ENCODE results near the gene PTPRC.

PTPRC gene

GRCh38 chr1:198751741-198752140, 112.9 kb downstream of the PTPRC start:
- Histone ChIP-seq H3K23ac (ENCODE audit: low read length) (no peak overlapping the region), H3K18ac (ENCODE audit: low read length) (no peak overlapping the region), H3K9ac (ENCODE audit: low read length) (no peak overlapping the region), H2BK5ac (ENCODE audit: low read length) (no peak overlapping the region), H3K4ac (ENCODE audit: low read depth, low read length) (no peak overlapping the region), H2AK5ac (ENCODE audit: low read length) (no peak overlapping the region), H3K4me2 (ENCODE audit: low read length) (no peak overlapping the region), H3K56ac (ENCODE audit: low read length) (no peak overlapping the region), H3K79me1 (ENCODE audit: low read length) (no peaks in the 10 kb centered on the region), H4K5ac (ENCODE audit: low read length) (no peak overlapping the region), H3K36me3 (ENCODE audit: control insufficient read depth, insufficient read depth, low read length) (no peaks in the 10 kb centered on the region), H3K27ac (ENCODE audit: low read depth, low read length) (no peak overlapping the region), H3K4me1 (ENCODE audit: control insufficient read depth, low read depth, low read length) (no peaks in the 10 kb centered on the region), H3K4me3 (ENCODE audit: low read length) (no peak overlapping the region), H2BK15ac (replicated peaks; ENCODE audit: low read depth) (no peak overlapping the region), H2BK120ac (ENCODE audit: low read depth, low read length) (no peak overlapping the region), H3K79me2 (ENCODE audit: control insufficient read depth, insufficient read depth, low read length) (no peaks in the 10 kb centered on the region), H4K8ac (ENCODE audit: low read depth, low read length) (no peak overlapping the region), H3K27me3 (ENCODE audit: insufficient read depth, low read length, poor library complexity) (no peaks in the 10 kb centered on the region)
- no CpG with 5 or more reads among the region's 3 CpGs for WGBS (ENCODE audit: extremely low coverage, insufficient coverage, low lambda C conversion rate)
- no peak for DNase-seq

GRCh38 chr1:198754670-198755069, 115.8 kb downstream of the PTPRC start:
- H3K79me2 ChIP-seq (ENCODE audit: control insufficient read depth, insufficient read depth, low read length): no peaks in the 10 kb centered on the region
- H2AK5ac ChIP-seq (ENCODE audit: low read length): no peak overlapping the region
- no peak overlapping the region for H4K8ac ChIP-seq (ENCODE audit: low read depth, low read length)
- no peak overlapping the region for H2BK5ac ChIP-seq (ENCODE audit: low read length)
- H3K4me2 ChIP-seq (ENCODE audit: low read length): no peak overlapping the region
- no peak overlapping the region for H3K23ac ChIP-seq (ENCODE audit: low read length)
- no peaks in the 10 kb centered on the region for H3K36me3 ChIP-seq (ENCODE audit: control insufficient read depth, insufficient read depth, low read length)
- no peak overlapping the region for H2BK120ac ChIP-seq (ENCODE audit: low read depth, low read length)
- H3K27me3 ChIP-seq (ENCODE audit: insufficient read depth, low read length, poor library complexity): no peaks in the 10 kb centered on the region
- H4K5ac ChIP-seq (ENCODE audit: low read length): no peak overlapping the region
- no peak overlapping the region for H2BK15ac ChIP-seq (replicated peaks; ENCODE audit: low read depth)
- H3K18ac ChIP-seq (ENCODE audit: low read length): no peak overlapping the region
- H3K9ac ChIP-seq (ENCODE audit: low read length): no peak overlapping the region
- peak; percentile 8 for DNase-seq
- H3K56ac ChIP-seq (ENCODE audit: low read length): no peak overlapping the region
- no peaks in the 10 kb centered on the region for H3K79me1 ChIP-seq (ENCODE audit: low read length)
- no peak overlapping the region for H3K4me3 ChIP-seq (ENCODE audit: low read length)
- no peak overlapping the region for H3K4ac ChIP-seq (ENCODE audit: low read depth, low read length)
- no peaks in the 10 kb centered on the region for H3K4me1 ChIP-seq (ENCODE audit: control insufficient read depth, low read depth, low read length)
- no CpG with 5 or more reads among the region's 1 CpG for WGBS (ENCODE audit: extremely low coverage, insufficient coverage, low lambda C conversion rate)
- H3K27ac ChIP-seq (ENCODE audit: low read depth, low read length): no peak overlapping the region

GRCh38 chr1:198755715-198756114, 116.9 kb downstream of the PTPRC start:
- no peak overlapping the region for H3K27ac ChIP-seq (ENCODE audit: low read depth, low read length)
- no CpG with 5 or more reads among the region's 2 CpGs for WGBS (ENCODE audit: extremely low coverage, insufficient coverage, low lambda C conversion rate)
- H3K4me3 ChIP-seq (ENCODE audit: low read length): no peak overlapping the region
- no peak overlapping the region for H2BK120ac ChIP-seq (ENCODE audit: low read depth, low read length)
- no peak for DNase-seq
- H3K18ac ChIP-seq (ENCODE audit: low read length): no peak overlapping the region
- no peaks in the 10 kb centered on the region for H3K79me2 ChIP-seq (ENCODE audit: control insufficient read depth, insufficient read depth, low read length)
- H2BK5ac ChIP-seq (ENCODE audit: low read length): no peak overlapping the region
- no peak overlapping the region for H2AK5ac ChIP-seq (ENCODE audit: low read length)
- H3K79me1 ChIP-seq (ENCODE audit: low read length): no peaks in the 10 kb centered on the region
- no peak overlapping the region for H3K56ac ChIP-seq (ENCODE audit: low read length)
- H3K4ac ChIP-seq (ENCODE audit: low read depth, low read length): no peak overlapping the region
- no peak overlapping the region for H4K5ac ChIP-seq (ENCODE audit: low read length)
- no peak overlapping the region for H2BK15ac ChIP-seq (replicated peaks; ENCODE audit: low read depth)
- no peak overlapping the region for H3K4me2 ChIP-seq (ENCODE audit: low read length)
- no peaks in the 10 kb centered on the region for H3K27me3 ChIP-seq (ENCODE audit: insufficient read depth, low read length, poor library complexity)
- H3K9ac ChIP-seq (ENCODE audit: low read length): no peak overlapping the region
- H3K36me3 ChIP-seq (ENCODE audit: control insufficient read depth, insufficient read depth, low read length): no peaks in the 10 kb centered on the region
- no peaks in the 10 kb centered on the region for H3K4me1 ChIP-seq (ENCODE audit: control insufficient read depth, low read depth, low read length)
- H4K8ac ChIP-seq (ENCODE audit: low read depth, low read length): no peak overlapping the region
- H3K23ac ChIP-seq (ENCODE audit: low read length): no peak overlapping the region

GRCh38 chr1:198756470-198756869, 117.6 kb downstream of the PTPRC start:
- no peak overlapping the region for H3K9ac ChIP-seq (ENCODE audit: low read length)
- H2BK120ac ChIP-seq (ENCODE audit: low read depth, low read length): no peak overlapping the region
- no peaks in the 10 kb centered on the region for H3K36me3 ChIP-seq (ENCODE audit: control insufficient read depth, insufficient read depth, low read length)
- no peak overlapping the region for H2BK15ac ChIP-seq (replicated peaks; ENCODE audit: low read depth)
- H2BK5ac ChIP-seq (ENCODE audit: low read length): no peak overlapping the region
- no peaks in the 10 kb centered on the region for H3K79me2 ChIP-seq (ENCODE audit: control insufficient read depth, insufficient read depth, low read length)
- no peaks in the 10 kb centered on the region for H3K27me3 ChIP-seq (ENCODE audit: insufficient read depth, low read length, poor library complexity)
- no peak overlapping the region for H3K4ac ChIP-seq (ENCODE audit: low read depth, low read length)
- no peak overlapping the region for H4K5ac ChIP-seq (ENCODE audit: low read length)
- no peak overlapping the region for H3K27ac ChIP-seq (ENCODE audit: low read depth, low read length)
- DNase-seq: no peak
- H3K56ac ChIP-seq (ENCODE audit: low read length): no peak overlapping the region
- H3K79me1 ChIP-seq (ENCODE audit: low read length): no peaks in the 10 kb centered on the region
- H3K4me3 ChIP-seq (ENCODE audit: low read length): no peak overlapping the region
- no peaks in the 10 kb centered on the region for H3K4me1 ChIP-seq (ENCODE audit: control insufficient read depth, low read depth, low read length)
- no peak overlapping the region for H3K23ac ChIP-seq (ENCODE audit: low read length)
- no peak overlapping the region for H4K8ac ChIP-seq (ENCODE audit: low read depth, low read length)
- H3K4me2 ChIP-seq (ENCODE audit: low read length): no peak overlapping the region
- H3K18ac ChIP-seq (ENCODE audit: low read length): no peak overlapping the region
- H2AK5ac ChIP-seq (ENCODE audit: low read length): no peak overlapping the region

GRCh38 chr1:198761859-198762616, 123.2 kb downstream of the PTPRC start:
- no peak overlapping the region for H3K56ac ChIP-seq (ENCODE audit: low read length)

GRCh38 chr1:198763298-198763714, 124.5 kb downstream of the PTPRC start:
- Histone ChIP-seq H2BK5ac (ENCODE audit: low read length) (no peak overlapping the region), H3K56ac (ENCODE audit: low read length) (no peak overlapping the region), H4K8ac (ENCODE audit: low read depth, low read length) (no peak overlapping the region), H3K27ac (ENCODE audit: low read depth, low read length) (no peak overlapping the region), H3K18ac (ENCODE audit: low read length) (no peak overlapping the region), H2AK5ac (ENCODE audit: low read length) (no peak overlapping the region), H3K27me3 (ENCODE audit: insufficient read depth, low read length, poor library complexity) (no peaks in the 10 kb centered on the region), H2BK15ac (replicated peaks; ENCODE audit: low read depth) (no peak overlapping the region), H3K4me3 (ENCODE audit: low read length) (no peak overlapping the region), H3K23ac (ENCODE audit: low read length) (no peak overlapping the region), H3K4me1 (ENCODE audit: control insufficient read depth, low read depth, low read length) (no peaks in the 10 kb centered on the region), H3K4ac (ENCODE audit: low read depth, low read length) (no peak overlapping the region), H3K36me3 (ENCODE audit: control insufficient read depth, insufficient read depth, low read length) (no peaks in the 10 kb centered on the region), H2BK120ac (ENCODE audit: low read depth, low read length) (no peak overlapping the region), H3K4me2 (ENCODE audit: low read length) (no peak overlapping the region), H3K79me1 (ENCODE audit: low read length) (no peaks in the 10 kb centered on the region), H3K79me2 (ENCODE audit: control insufficient read depth, insufficient read depth, low read length) (no peaks in the 10 kb centered on the region), H3K9ac (ENCODE audit: low read length) (no peak overlapping the region), H4K5ac (ENCODE audit: low read length) (no peak overlapping the region)
- WGBS (ENCODE audit: extremely low coverage, insufficient coverage, low lambda C conversion rate): no CpG with 5 or more reads among the region's 1 CpG
- DNase-seq: no peak

More at GRCh38 chr1:198761859-198762616, 123.2 kb downstream of the PTPRC start:
- H3K4me3 ChIP-seq (ENCODE audit: low read length): no peak overlapping the region
- no peak overlapping the region for H4K8ac ChIP-seq (ENCODE audit: low read depth, low read length)
- no peak overlapping the region for H4K5ac ChIP-seq (ENCODE audit: low read length)
- no peak overlapping the region for H3K23ac ChIP-seq (ENCODE audit: low read length)
- H2AK5ac ChIP-seq (ENCODE audit: low read length): no peak overlapping the region
- no peak overlapping the region for H3K4ac ChIP-seq (ENCODE audit: low read depth, low read length)
- H3K27ac ChIP-seq (ENCODE audit: low read depth, low read length): no peak overlapping the region
- H3K79me1 ChIP-seq (ENCODE audit: low read length): no peaks in the 10 kb centered on the region
- no peaks in the 10 kb centered on the region for H3K27me3 ChIP-seq (ENCODE audit: insufficient read depth, low read length, poor library complexity)
- H3K18ac ChIP-seq (ENCODE audit: low read length): no peak overlapping the region
- WGBS (ENCODE audit: extremely low coverage, insufficient coverage, low lambda C conversion rate): no CpG with 5 or more reads among the region's 4 CpGs
- no peaks in the 10 kb centered on the region for H3K4me1 ChIP-seq (ENCODE audit: control insufficient read depth, low read depth, low read length)
- H2BK15ac ChIP-seq (replicated peaks; ENCODE audit: low read depth): no peak overlapping the region
- no peaks in the 10 kb centered on the region for H3K79me2 ChIP-seq (ENCODE audit: control insufficient read depth, insufficient read depth, low read length)
- no peaks in the 10 kb centered on the region for H3K36me3 ChIP-seq (ENCODE audit: control insufficient read depth, insufficient read depth, low read length)
- no peak overlapping the region for H2BK120ac ChIP-seq (ENCODE audit: low read depth, low read length)
- H3K9ac ChIP-seq (ENCODE audit: low read length): no peak overlapping the region
- no peak overlapping the region for H3K4me2 ChIP-seq (ENCODE audit: low read length)
- DNase-seq: no peak
- no peak overlapping the region for H2BK5ac ChIP-seq (ENCODE audit: low read length)

Measured in mesendoderm (in vitro differentiated cells).